GM21360 (cell line): ENCODE data around the gene NUDT19.
"Not testable (repeated sequence)": the region's sequence is repeated elsewhere in the genome, so short reads cannot be mapped to it uniquely, and the experiment has no call there.

Source experiments
- ATAC-seq: cut with Tn5 transposase; IDR thresholded peaks from one replicate; pipeline ENCODE4 v1.9.1; 2021; ENCODE audit warnings: mild to moderate bottlenecking, moderate library complexity; ENCODE audit not compliant: unreplicated experiment

Gene NUDT19

GRCh38 chr19:32704006-32704405 is 12.4 kb downstream of the NUDT19 start:
- ATAC-seq: not testable (repeated sequence)

DNA sequence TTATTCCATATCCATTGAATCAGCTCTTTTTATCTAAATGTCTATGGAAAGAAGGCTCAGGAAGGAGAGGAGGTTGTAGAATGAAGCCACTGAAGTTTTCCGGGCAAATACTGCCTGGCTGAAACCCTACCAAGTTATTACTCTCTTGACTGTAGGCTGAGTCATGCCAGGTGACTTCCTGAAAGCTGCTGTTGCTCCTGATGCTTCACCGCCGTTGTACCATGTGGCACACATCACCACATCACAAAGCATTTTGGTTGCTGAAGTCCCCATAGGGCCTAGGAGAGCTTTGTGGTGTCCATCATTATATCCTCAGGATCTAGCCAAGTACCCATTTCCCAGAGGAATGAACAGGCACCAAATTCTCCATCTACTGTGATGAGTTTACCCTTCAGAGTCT is 16.8 kb downstream of the NUDT19 start:
- no peak for ATAC-seq

DNA sequence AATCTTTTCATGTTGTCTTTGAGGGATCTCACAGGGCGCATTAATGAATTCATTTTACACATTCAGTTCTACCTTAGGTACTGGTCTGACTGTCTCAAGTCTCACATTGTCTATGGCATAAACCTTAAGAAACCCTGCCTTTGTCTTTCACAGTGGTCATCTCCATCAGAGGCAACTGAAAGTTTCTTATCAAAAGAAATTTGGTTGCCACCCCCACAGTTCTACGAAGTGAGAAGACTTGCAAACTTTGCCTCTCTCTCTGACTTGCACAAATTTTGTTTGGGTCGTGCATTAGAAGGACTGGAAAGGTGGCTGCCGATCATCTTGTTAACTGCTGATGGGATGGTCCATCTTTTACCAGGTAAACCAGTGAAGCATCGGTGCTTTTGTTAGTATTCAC is 17.4 kb downstream of the NUDT19 start:
- no peak for ATAC-seq

GRCh38 chr19:32711747-32712146 is 20.1 kb downstream of the NUDT19 start:
- no peak for ATAC-seq

DNA sequence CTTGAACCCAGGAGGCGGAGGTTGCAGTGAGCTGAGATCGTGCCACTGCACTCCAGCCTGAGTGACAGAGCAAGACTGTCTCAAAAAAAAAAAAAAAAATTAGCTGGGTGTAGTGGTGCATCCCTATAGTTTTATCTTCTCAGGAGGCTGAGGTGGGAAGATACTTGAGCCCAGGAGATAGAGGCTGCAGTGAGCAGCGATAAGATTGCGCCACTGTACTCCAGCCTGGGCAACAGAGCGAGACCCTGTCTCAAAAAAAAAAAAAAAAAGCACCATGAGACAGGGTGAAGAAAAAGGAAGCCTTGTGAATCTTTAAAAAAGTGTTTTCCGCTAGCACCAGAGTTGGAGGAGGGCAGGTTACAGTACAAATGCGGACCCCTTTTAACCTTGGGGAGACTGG is 24.6 kb downstream of the NUDT19 start:
- ATAC-seq: not testable (repeated sequence)

- ATAC-seq: no peak
These were observed 25.9 kb downstream of the NUDT19 start for GRCh38 chr19:32717496-32717895.

DNA sequence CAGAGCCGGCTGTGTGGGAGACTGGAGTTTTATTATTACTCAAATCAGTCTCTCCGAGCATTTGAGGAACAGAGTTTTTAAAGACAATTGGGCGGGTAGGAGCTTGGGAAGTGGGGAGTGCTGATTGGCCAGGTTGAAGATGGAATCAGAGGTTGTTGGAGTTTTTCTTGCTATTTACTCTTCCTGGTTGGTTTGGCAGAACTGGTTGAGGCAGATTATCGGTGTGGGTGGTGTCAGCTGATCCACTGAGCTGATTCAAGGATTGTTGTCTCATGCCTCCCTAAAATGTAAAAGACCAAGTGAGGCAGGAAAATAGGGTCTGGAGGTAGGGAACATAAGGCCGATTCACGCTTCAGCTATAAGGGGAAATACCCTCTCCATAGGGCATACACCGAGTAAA is 26.7 kb downstream of the NUDT19 start:
- ATAC-seq: no peak

GRCh38 chr19:32719611-32720059 is 28.0 kb downstream of the NUDT19 start, which contains the start of gene TDRD12:
Gene TDRD12, plus strand, starts transcription at chr19:32719767. Its CDS starts 306 bp downstream, at chr19:32720073.
- ATAC-seq: no peak

- ATAC-seq: no peak
These were observed 28.8 kb downstream of the NUDT19 start for GRCh38 chr19:32720216-32720935.

GRCh38 chr19:32720936-32721250 is 29.3 kb downstream of the NUDT19 start:
- ATAC-seq: no peak

DNA sequence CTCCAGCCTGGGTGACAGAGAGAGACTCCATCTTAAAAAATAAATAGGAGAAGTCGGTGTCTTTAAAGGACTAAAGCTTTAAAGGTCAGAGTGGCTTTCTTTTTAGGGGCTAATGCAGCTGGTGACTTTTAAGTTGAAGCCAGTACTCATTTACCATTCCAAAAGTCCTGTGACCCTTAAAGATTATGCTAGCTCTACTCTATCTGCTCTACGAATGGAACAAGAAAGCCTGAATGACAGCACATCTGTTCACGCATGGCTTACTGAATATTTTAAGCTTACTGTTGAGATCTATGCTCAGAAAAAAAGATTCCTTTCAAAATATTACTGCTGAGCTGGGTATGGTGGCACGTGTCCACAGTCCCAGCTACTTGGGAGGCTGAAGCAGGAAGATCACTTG is 44.3 kb downstream of the NUDT19 start:
- no peak for ATAC-seq

GRCh38 chr19:32743021-32743420 is 51.4 kb downstream of the NUDT19 start:
- ATAC-seq: no peak

DNA sequence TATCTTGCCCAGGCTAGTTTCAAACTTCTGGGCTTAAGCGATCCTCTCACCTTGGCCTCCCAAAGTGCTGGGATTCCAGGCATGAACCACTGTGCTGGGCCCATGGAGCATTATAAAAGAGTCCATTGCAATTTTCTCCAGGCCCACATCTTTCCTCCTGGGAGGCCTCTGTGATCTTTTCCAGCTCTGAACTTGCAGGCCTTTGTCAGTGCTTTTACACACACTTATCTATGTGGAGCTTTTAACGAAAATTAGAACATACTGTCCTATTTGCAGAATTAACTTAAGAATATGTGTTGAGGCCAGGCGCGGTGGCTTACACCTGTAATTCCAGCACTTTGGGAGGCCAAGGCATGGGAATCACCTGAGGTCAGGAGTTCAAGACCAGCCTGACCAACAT is 51.8 kb downstream of the NUDT19 start:
- no peak for ATAC-seq

GRCh38 chr19:32744555-32745325 is 53.1 kb downstream of the NUDT19 start:
- no peak for ATAC-seq

- ATAC-seq: not testable (repeated sequence)
These were observed 54.1 kb downstream of the NUDT19 start for GRCh38 chr19:32745594-32746251.

- not testable (repeated sequence) for ATAC-seq
These were observed 55.1 kb downstream of the NUDT19 start for GRCh38 chr19:32746631-32747196.

GRCh38 chr19:32748497-32748896 is 56.9 kb downstream of the NUDT19 start:
- no peak for ATAC-seq

GRCh38 chr19:32748948-32749347 is 57.3 kb downstream of the NUDT19 start:
- no peak for ATAC-seq

DNA sequence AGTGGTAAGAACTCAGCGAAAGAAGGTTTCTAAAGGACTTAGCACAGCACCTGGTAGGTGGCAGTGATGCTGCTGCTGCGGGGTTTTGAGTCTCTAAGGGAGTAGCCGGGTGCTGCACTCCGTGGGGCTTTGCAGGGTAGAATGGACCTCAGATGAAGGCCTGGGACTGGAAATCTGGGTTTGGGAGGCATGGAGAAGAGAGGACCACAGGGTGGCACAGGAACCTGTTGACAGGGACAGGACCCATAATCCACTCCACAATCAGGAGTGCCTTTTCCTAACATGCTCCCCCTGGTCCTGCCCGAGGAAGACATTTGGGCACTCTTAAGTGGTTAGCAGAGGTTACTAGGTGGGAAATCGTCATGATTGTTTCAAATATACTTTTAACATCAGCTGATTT is 57.7 kb downstream of the NUDT19 start:
- ATAC-seq: no peak

GRCh38 chr19:32750441-32751055 is 58.9 kb downstream of the NUDT19 start:
- no peak for ATAC-seq

DNA sequence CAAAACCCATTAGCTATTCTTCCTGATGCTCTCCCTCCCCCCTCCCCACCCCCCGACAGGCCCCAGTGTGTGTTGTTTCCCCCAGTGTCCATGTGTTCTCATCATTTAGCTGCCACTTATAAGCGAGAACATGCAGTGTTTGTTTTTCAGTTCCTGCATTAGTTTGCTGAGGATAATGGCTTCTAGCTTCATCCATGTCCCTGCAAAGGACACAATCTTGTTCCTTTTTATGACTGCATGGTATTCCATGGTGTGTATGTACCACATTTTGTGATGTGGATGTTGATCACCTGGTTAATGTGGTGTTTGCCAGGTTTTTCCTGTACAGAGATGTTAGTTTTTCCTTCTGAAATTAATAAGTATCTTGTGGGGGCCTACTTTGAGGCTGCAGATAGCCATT is 59.4 kb downstream of the NUDT19 start:
- ATAC-seq: no peak
